GM18858 (cell line): ENCODE data around the gene TMEM89.

Experiments
- ATAC-seq: cut with Tn5 transposase; IDR thresholded peaks from one replicate; pipeline ENCODE4 v1.9.1; 2021; ENCODE audit not compliant: unreplicated experiment

The TMEM89 gene

DNA sequence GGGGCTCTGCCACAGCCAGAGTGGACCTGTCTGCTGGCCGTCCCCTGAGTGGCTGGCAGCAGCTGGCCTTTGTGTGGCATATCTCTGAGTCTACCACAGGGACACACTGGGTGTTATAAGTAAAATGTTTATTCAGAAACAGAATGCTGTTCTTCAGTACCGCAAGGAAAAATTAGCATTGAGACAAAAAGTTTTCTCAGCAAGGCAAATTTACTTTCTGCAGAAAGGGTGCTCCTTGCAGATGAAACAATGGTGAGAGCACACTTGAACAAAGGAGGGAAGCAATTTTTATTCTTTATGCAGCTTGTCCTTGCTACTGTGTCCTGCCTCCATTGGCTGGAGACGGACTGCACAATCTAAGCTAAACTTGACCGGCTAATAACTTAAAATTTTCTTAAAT lies 4.0 kb downstream of the TMEM89 start:
- no peak for ATAC-seq

DNA sequence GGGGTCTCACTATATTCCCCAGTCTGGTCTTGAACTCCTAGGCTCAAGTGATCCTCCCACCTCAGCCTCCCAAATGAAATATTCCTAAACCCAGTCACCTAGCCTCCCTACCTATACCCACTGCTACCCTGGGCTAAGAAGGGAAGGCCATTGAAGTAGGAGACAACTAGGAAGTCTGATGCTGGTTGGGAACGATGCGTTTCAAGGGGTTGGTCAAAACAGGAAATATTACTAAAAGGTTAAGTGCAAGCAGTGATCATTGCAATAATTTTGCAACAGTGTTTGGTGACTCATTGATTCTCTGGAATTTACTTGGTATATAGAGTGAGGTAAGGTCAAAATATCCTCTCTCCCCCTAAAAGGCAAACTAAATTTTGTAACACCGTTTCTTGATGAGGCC lies 7.5 kb downstream of the TMEM89 start:
- no peak for ATAC-seq

- no peak for ATAC-seq
These were observed 9.3 kb downstream of the TMEM89 start for GRCh38 chr3:48612309-48612708.

GRCh38 chr3:48609088-48610005 lies 12.2 kb downstream of the TMEM89 start, which contains the start of gene UQCRC1:
Gene UQCRC1, minus strand, starts transcription at chr3:48609646. Its CDS starts 26 bp downstream, at chr3:48609620.
- peak; percentile 88 for ATAC-seq

- no peak for ATAC-seq
These were observed 14.1 kb downstream of the TMEM89 start for GRCh38 chr3:48607519-48607918.

- ATAC-seq = no peak
These were observed 20.0 kb downstream of the TMEM89 start for GRCh38 chr3:48601622-48601994.

DNA sequence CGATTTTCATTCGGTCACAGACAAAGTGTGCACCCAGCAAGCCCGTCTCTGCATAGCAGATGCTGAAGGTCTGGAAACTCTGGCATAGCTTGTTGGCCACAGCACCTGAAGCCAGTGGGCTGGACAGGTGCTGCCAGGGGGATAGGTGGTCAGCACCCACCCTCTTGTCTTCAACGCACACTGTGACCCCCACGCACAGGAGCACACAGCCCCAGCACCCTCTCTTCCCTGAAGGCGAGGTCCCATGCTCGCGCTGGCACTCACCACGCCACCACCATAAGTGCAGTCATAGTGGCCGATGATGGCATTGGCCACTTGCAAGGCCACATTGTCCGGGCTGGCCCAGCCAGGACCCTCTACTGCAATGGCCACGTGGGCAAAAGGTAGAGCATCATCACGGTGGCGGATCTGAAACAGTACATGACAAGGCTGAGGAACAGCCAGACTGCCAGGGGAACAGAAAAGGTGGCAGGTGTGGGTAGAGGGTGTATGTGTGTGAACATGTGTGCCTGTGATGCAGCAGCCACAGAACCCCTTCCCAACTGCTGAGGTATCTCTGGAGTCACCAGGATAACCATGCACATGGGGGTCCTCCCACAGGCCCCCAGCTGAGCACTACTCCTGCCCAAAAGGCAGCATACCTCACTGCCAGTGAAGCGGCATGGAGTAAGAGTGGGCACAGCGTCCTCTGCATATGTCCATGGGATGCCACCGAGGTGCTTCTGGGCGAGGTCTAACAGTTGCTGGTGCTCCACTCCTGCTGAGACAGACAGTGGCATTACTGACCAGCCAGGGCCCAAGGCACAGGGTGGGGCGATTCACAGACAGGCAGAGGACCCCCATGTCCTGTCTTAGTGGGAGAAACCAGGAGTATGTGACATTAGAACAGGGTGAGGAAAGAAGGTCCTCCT lies 20.6 kb downstream of the TMEM89 start:
- ATAC-seq = no peak

GRCh38 chr3:48599509-48600285 lies 21.9 kb downstream of the TMEM89 start:
- ATAC-seq = no peak

- ATAC-seq = no peak
These were observed 22.5 kb downstream of the TMEM89 start for GRCh38 chr3:48599077-48599501.

- no peak for ATAC-seq
These were observed 23.1 kb downstream of the TMEM89 start for GRCh38 chr3:48598323-48599076.

DNA sequence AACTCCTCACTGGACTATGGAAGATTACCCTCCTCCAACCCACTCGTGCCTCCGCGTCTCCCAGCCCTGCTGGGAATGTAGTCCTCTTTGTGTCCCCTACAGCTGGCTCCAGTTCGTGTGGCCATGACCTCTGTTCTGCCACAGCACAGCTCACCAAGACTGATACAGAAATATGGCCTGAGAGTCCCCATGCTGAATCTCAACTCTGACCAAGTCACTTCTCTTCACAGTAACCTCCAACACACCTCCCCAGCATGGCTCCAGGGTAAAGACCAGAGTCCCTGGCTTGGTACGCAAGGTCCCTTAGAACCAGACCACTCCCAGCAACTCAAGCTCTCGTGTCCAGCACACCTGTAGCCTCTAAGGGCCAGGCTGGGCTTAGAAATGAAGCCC lies 24.2 kb downstream of the TMEM89 start:
- ATAC-seq = no peak

DNA sequence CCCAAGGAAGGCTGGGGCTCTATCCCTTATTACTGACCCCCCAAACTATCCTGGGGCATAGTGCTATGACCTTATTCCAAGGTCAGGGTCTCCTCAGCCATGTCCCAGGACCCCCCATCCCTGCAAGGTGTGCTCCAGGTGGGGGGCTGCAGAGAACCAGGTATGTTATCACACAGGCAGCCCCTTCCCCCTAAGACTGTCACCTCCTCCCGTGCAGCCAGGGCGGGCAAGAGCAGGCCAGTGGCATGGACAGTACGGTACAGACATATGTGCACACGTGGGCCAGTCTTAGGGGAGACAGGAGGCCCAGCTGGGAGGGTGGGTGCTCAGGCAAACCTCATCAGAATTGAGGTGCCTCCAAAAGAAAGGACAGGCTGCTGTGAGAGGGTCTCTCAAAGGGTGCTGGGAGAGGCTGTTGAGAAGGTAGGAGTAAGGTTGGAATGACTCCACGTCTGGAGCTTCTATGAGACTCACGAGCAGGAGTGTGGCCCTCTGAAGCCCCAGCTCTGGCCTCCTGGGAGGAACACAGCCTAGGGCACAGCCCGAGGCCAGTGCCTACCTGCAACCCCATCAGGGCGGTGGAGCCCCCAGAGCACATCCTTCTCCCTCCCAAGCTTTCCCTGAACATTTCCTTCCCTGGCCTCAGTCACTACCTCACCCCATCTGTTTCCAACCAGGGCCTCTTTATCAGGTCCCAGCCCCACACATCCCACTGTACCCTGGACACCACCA lies 24.7 kb downstream of the TMEM89 start:
- ATAC-seq = no peak

DNA sequence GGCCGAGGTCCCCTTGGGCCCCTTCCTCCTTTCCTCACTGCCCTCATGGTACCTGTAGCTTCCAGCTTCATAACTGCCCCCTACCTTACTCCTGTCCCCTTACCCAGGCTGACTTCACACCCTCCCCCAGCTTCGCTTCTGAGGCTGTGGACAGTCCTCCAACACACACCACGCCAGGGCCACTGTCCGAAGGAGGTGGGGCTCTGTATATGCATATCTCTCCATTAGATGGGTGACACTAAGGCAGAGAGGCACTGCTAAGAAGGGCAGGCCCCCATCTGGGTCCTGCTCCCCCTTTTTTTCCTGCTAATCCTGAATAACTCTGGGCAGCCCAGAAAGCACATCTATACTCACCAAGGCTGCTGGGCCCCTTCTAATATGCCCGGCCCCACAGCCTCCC lies 25.4 kb downstream of the TMEM89 start:
- ATAC-seq = no peak

DNA sequence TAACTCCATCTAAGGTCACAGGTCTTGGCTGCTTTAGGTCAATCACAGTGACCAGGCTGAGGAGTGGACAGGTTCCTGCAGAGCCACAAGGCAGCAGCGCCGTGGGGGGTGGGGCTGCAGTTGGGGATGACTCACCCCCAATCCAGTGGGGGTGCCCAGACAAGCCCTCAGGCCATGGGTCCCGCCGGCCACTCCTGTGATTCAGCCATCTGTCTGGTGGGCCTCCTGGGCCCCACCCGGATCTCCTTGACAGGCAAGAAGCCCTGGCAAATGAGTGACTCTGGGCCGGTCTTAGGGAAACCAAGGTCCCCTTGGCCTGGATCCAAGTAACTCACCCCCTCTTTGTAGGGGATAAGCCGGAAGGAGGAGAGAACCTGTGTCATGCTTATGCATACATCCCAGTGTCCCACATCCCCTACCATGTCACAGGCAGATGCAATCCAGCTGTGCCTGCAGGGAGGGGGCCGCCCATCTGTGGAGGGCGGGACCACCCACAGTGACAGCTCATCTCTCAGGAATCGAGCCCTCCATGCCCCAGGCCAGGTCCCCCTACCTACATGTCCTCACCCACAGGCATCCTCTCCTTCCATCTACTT lies 25.9 kb downstream of the TMEM89 start:
- ATAC-seq = no peak

- no peak for ATAC-seq
These were observed 26.5 kb downstream of the TMEM89 start, which contains the start of gene COL7A1 for GRCh38 chr3:48595075-48595525. Gene COL7A1, minus strand, starts transcription at chr3:48595329. Its CDS starts 170 bp downstream, at chr3:48595159.

DNA sequence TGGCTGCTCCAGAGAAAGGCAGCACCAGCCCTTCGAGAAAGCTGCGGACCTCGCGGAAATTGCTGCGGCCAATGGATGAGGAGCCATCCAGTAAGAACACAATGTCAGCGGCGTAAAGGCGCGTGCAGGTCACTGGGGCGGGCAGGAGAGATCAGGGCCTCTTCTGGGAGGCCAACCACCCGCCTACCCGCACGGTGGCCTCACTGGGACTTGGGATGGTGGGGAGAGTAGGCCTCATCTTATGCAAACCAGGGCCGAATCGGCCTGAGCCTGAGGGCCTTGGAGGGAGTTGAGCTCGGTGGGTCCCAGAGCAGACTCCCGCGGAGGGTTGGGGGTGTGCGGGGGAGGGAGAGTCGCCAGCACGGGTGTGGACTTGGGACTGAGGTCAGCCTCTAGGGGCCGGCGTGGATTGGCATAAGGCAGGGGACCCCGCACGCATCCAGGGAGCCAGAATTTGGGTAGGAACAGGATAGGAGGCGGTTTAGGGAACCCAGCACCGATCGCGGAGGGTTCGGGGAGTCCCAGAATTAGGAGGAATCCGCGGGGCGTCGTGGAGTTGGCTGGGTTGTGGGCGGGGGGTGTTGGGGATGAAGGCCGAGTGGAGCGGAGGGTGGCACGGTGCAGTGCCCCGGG lies 27.0 kb downstream of the TMEM89 start:
- no peak for ATAC-seq

DNA sequence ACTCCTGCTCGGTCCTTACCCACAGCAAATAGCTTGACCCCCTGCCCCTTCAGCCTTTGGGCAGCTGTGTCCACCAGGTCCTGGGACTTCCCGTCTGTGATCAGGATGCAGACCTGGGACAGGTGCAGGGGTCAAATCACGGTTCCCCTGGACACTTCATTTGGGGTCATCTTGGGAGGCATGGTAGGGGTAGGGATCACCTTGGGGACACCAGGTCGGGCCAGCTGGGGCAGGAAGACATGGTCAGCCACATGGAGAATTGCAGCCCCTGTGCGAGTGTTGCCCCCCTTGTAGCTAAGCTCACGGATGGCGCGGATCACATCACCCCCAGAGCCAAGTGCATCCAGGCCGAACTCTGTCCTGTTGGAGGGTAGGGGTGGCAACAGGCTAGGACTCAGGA lies 28.2 kb downstream of the TMEM89 start:
- no peak for ATAC-seq

DNA sequence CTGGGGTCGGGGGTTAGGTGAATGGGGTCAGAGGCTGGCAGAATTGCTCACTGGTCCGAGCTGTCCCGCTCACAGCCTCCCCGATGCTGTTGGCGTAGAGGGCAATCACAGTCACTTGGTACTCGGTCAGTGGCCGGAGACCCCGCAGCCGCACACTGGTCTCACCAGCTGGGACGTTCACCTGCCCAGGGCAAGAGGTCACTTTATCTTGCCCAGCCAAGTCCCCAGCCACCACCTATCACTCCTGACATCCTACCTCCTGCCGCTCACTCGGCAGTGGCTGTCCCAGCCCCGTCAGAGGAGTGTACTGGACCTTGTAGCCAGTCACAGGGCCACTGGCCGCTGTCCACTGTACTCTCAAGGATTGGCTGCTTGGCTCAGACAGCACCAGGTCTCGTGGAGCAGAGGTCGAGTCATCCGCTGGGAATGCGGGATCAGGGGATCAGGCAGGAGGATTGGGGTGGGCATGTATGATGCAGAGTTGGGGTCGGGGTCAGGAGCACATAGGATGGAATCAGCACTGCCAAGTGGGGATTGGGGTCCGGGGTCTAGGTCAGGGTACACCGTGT lies 29.0 kb downstream of the TMEM89 start:
- ATAC-seq = no peak
